ENCODE results near the gene ZBTB22. TPM values are rescaled to one million over a fixed set of nuclear protein-coding genes. Genes with fewer than 3 reads are reported as not detected.
A peak's percentile ranks its signal among the peaks of the same experiment; 100 is the strongest.

The ZBTB22 gene
- total RNA-seq, 4 donors from 2014 or later = 10.1 to 31.8 (median 17.2) TPM

DNA sequence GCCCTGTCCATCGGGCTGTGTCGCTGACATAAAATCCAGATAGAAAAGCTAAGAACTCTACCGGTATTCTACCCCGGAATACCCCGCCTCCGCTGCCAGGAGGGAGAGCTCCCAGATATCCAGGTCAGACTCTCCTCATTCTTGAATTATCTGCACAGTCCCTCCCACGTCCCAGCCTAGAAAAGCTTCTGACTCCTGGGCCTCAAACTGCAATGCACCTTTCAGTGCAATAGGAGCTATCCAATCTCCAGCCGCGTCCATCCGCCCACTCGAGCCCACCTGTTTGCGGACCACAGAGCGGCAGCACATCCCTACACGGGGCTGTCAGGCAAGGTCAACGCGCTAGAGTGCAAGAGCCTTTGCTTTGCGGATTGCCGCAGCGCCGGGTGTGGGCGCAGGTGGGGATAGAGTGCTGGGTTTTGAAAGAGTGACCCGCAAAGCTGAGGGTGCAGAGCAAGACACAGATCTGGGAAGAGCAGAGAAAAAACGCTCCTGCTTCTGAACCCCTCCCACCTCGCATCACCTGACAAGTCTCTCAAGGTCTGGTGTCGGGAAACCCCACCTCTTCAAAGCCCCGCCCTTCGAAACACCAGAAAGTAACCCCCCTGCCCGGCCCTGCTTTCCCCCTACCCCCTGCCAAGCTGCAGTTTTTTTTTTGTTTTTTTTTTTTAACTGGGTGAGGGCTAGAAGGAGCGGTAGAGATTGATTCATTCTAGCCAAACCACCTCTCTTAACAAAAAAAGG is 5.0 kb downstream of the ZBTB22 start:
- WGBS, 2 donors (ENCODE audit: low coverage in 1 of 2) = 2 to 4% methylated on average over 11 to 29 of the region's 29 CpGs
- intact Hi-C loops (cut with DNase I; ENCODE audit: low total_unique reads) (loop anchor here (10.0 kb wide), 1 partner anchor 102 kb away; the partner anchor contains the start of genes CUTA and PHF1), in situ Hi-C loops (cut with MboI; ENCODE audit: low pct_ligation_motif_present in 1 of 4, low pct_unique_long_range_greater_than_20kb in 1 of 4, low sequenced_read_pairs in 3 of 4) (no loop called here)
- H3K4me3 ChIP-seq = peak overlapping the region; percentile 52 to 94 (median 71)
- no peaks in the 10 kb centered on the region for H3K9me3 ChIP-seq
- H3K27ac ChIP-seq = peak overlapping the region; percentile 95 to 99 (median 98)
- H3K4me1 ChIP-seq = peaks cover 18 to 45% (median 32%) of the 10 kb centered on the region in 4 donors
- TF ChIP-seq, protein P1, sequence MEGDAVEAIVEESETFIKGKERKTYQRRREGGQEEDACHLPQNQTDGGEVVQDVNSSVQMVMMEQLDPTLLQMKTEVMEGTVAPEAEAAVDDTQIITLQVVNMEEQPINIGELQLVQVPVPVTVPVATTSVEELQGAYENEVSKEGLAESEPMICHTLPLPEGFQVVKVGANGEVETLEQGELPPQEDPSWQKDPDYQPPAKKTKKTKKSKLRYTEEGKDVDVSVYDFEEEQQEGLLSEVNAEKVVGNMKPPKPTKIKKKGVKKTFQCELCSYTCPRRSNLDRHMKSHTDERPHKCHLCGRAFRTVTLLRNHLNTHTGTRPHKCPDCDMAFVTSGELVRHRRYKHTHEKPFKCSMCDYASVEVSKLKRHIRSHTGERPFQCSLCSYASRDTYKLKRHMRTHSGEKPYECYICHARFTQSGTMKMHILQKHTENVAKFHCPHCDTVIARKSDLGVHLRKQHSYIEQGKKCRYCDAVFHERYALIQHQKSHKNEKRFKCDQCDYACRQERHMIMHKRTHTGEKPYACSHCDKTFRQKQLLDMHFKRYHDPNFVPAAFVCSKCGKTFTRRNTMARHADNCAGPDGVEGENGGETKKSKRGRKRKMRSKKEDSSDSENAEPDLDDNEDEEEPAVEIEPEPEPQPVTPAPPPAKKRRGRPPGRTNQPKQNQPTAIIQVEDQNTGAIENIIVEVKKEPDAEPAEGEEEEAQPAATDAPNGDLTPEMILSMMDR (IDR thresholded peaks at IDR 0.05) = no peak
- peak in 2 of 3 donors; percentile 19 for TF ChIP-seq POLR2AphosphoS5 (IDR thresholded peaks at IDR 0.05)
- TF ChIP-seq POLR2A (IDR thresholded peaks at IDR 0.05) = peak; percentile 9
- no peaks in the 10 kb centered on the region for H3K27me3 ChIP-seq
- peaks cover 0 to 14% (median 0%) of the 10 kb centered on the region in 4 donors for H3K36me3 ChIP-seq
- DNase-seq = peak; percentile 89

DNA sequence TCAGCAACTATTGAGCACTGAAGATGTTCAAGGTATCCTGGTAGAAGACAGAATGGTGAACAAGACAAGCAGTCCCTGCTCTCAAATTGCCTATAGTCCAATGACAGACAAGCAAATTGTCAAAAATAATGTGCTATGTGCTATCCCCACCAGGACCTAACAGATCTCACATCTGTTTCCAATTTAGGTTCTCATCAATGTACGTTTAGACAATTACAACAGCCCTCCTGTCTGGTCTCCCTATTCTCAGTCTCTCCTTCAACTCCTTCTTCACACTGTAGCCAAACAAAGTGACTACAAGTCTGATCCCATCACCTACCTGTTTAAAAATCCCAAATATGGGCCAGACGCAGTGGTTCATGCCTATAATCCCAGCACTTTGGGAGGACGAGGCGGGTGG is 11.2 kb downstream of the ZBTB22 start:
- Histone ChIP-seq H3K9me3 (no peaks in the 10 kb centered on the region), H3K36me3 (peaks cover 0 to 24% (median 6%) of the 10 kb centered on the region in 4 donors), H3K4me1 (peaks cover 0 to 11% (median 2%) of the 10 kb centered on the region in 4 donors), H3K4me3 (no peak overlapping the region), H3K27me3 (no peaks in the 10 kb centered on the region), H3K27ac (no peak overlapping the region)
- 40 to 83% methylated on average over 1 to 4 of the region's 4 CpGs for WGBS, 2 donors (ENCODE audit: low coverage in 1 of 2)
- intact Hi-C loops (cut with DNase I; ENCODE audit: low total_unique reads) = no loop called here
- in situ Hi-C loops (cut with MboI; ENCODE audit: low pct_ligation_motif_present in 1 of 4, low pct_unique_long_range_greater_than_20kb in 1 of 4, low sequenced_read_pairs in 3 of 4) = no loop called here
- DNase-seq = no peak
- no peak for TF ChIP-seq POLR2A (IDR thresholded peaks at IDR 0.05)
- no peak for TF ChIP-seq POLR2AphosphoS5 (IDR thresholded peaks at IDR 0.05)
- TF ChIP-seq, protein P1 (IDR thresholded peaks at IDR 0.05) = no peak
- no peak for TF ChIP-seq EP300 (IDR thresholded peaks at IDR 0.05; ENCODE audit: low read depth)

DNA sequence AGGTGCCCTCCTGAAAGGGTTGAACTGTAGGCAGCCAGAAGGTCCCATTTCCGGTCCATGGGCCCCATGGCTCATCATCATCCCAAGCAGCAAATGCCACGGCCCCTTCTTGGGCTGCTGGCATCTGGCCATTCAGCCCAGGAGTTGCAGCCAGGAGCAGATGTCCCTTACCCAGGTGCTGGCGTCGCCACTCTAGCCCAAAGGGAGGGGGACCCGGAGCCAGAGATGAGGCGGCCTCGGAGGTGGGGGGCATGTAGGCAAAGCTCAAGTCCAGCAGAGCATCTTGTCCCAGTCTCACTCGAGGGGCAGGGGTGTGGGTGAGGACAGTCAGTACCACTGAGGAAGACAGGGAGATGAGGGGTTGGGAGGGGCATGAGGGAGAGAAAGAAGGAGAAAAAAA is 12.5 kb downstream of the ZBTB22 start:
- Histone ChIP-seq H3K4me1 (peaks cover 5 to 14% (median 8%) of the 10 kb centered on the region in 4 donors), H3K4me3 (no peak overlapping the region), H3K36me3 (peaks cover 0 to 18% (median 6%) of the 10 kb centered on the region in 4 donors), H3K9me3 (no peaks in the 10 kb centered on the region), H3K27me3 (no peaks in the 10 kb centered on the region), H3K27ac (no peak overlapping the region)
- in situ Hi-C loops (cut with MboI; ENCODE audit: low pct_ligation_motif_present in 1 of 4, low pct_unique_long_range_greater_than_20kb in 1 of 4, low sequenced_read_pairs in 3 of 4) (no loop called here), intact Hi-C loops (cut with DNase I; ENCODE audit: low total_unique reads) (no loop called here)
- TF ChIP-seq EP300 (IDR thresholded peaks at IDR 0.05; ENCODE audit: low read depth) = no peak
- TF ChIP-seq, protein P1 (IDR thresholded peaks at IDR 0.05) = no peak
- no peak for TF ChIP-seq POLR2AphosphoS5 (IDR thresholded peaks at IDR 0.05)
- WGBS, 2 donors (ENCODE audit: low coverage in 1 of 2) = 81% methylated on average over 8 of the region's 8 CpGs; no CpG with 5 or more reads in 1 of the 2 donors
- no peak for DNase-seq

DNA sequence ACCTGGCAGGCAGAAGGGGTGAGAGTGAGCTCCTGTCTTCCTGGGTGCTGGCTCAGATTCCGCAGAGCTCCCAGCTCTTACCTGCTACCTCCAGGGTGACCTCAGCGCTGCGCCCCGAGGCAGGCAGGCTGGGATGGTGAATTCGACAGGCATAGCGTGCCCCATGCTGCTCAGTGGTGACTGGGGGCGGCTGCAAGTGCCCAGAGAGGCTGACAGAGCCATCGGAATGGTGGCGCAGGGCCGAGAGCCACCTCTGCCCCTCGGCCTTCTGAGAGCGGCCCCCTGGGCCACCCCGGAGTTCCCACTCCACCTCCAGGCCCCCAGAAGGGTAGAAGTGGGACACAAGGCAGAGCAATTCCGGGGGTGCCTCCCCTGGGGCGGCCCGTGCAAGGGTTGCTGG is 13.3 kb downstream of the ZBTB22 start:
- intact Hi-C loops (cut with DNase I; ENCODE audit: low total_unique reads) (no loop called here), in situ Hi-C loops (cut with MboI; ENCODE audit: low pct_ligation_motif_present in 1 of 4, low pct_unique_long_range_greater_than_20kb in 1 of 4, low sequenced_read_pairs in 3 of 4) (no loop called here)
- DNase-seq = no peak
- peaks cover 0 to 17% (median 6%) of the 10 kb centered on the region in 4 donors for H3K36me3 ChIP-seq
- peaks cover 5 to 16% (median 11%) of the 10 kb centered on the region in 4 donors for H3K4me1 ChIP-seq
- 80 to 83% methylated on average over 3 to 12 of the region's 16 CpGs for WGBS, 2 donors (ENCODE audit: low coverage in 1 of 2)
- no peak overlapping the region for H3K27ac ChIP-seq
- H3K9me3 ChIP-seq = no peaks in the 10 kb centered on the region
- no peak overlapping the region for H3K4me3 ChIP-seq
- H3K27me3 ChIP-seq = no peaks in the 10 kb centered on the region
- TF ChIP-seq EP300 (IDR thresholded peaks at IDR 0.05; ENCODE audit: low read depth) (no peak), POLR2AphosphoS5 (IDR thresholded peaks at IDR 0.05) (no peak), POLR2A (IDR thresholded peaks at IDR 0.05) (no peak)
- TF ChIP-seq, protein P1 (IDR thresholded peaks at IDR 0.05) = no peak

Measured in transverse colon (tissue), 4 donors.